HG03575 (cell line): ENCODE results near the gene PGM2L1.
"Not testable (repeated sequence)": the region's sequence is repeated elsewhere in the genome, so short reads cannot be mapped to it uniquely, and the experiment has no call there.

ENCODE experiments used
- ATAC-seq: cut with Tn5 transposase; IDR thresholded peaks from one replicate; pipeline ENCODE4 v1.9.1; 2021; ENCODE audit not compliant: unreplicated experiment, insufficient number of reproducible peaks, low FRiP score; ENCODE audit errors: extremely low read depth

PGM2L1 gene

GRCh38 chr11:74354036-74354435 lies 44.2 kb downstream of the PGM2L1 start:
- ATAC-seq = no peak

GRCh38 chr11:74347381-74347780 lies 50.9 kb downstream of the PGM2L1 start:
- ATAC-seq = no peak

GRCh38 chr11:74345420-74345819 lies 52.8 kb downstream of the PGM2L1 start:
- no peak for ATAC-seq

- no peak for ATAC-seq
Measured at GRCh38 chr11:74341921-74342320, 56.3 kb downstream of the PGM2L1 start.

GRCh38 chr11:74339619-74340018 lies 58.6 kb downstream of the PGM2L1 start:
- no peak for ATAC-seq

GRCh38 chr11:74338963-74339362 lies 59.3 kb downstream of the PGM2L1 start:
- no peak for ATAC-seq

- no peak for ATAC-seq
Measured at GRCh38 chr11:74333193-74333592, 65.0 kb downstream of the PGM2L1 start.

- ATAC-seq = no peak
Measured at GRCh38 chr11:74332291-74332690, 65.9 kb downstream of the PGM2L1 start.

GRCh38 chr11:74331000-74331399 lies 67.2 kb downstream of the PGM2L1 start:
- not testable (repeated sequence) for ATAC-seq

GRCh38 chr11:74330075-74330858 lies 68.0 kb downstream of the PGM2L1 start:
- ATAC-seq = no peak

GRCh38 chr11:74327076-74327475 lies 71.2 kb downstream of the PGM2L1 start:
- no peak for ATAC-seq

- ATAC-seq = no peak
Measured at GRCh38 chr11:74326665-74327064, 71.6 kb downstream of the PGM2L1 start.

- no peak for ATAC-seq
Measured at GRCh38 chr11:74325649-74326645, 72.3 kb downstream of the PGM2L1 start.

- no peak for ATAC-seq
Measured at GRCh38 chr11:74322667-74323066, 75.6 kb downstream of the PGM2L1 start.

- no peak for ATAC-seq
Measured at GRCh38 chr11:74321487-74322188, 76.6 kb downstream of the PGM2L1 start.

- no peak for ATAC-seq
Measured at GRCh38 chr11:74320538-74320937, 77.7 kb downstream of the PGM2L1 start.

- ATAC-seq = no peak
Measured at GRCh38 chr11:74319139-74319816, 79.0 kb downstream of the PGM2L1 start.

GRCh38 chr11:74318241-74318932 lies 79.8 kb downstream of the PGM2L1 start:
- ATAC-seq = no peak
